Loucy (cell line): Measurements from ENCODE around the gene INHBC.
A peak's percentile ranks its signal among the peaks of the same experiment; 100 is the strongest.

ENCODE experiments used
- H2AFZ ChIP-seq: fragments of 200-600 bp; sonication (generic); 2 replicates; pipeline ENCODE4 v1.6.0; 2016; ENCODE audit warnings: antibody characterized with exemption, mild to moderate bottlenecking, low read length, moderate library complexity
- H3F3A ChIP-seq: fragments of 200-600 bp; 2 replicates; pipeline ENCODE4 v1.6.0; 2016; ENCODE audit warnings: antibody characterized with exemption, low read depth, mild to moderate bottlenecking
- H3K27me3 ChIP-seq: fragments of 200-600 bp; sonication (generic); 2 replicates; pipeline ENCODE4 v1.6.1; 2014; ENCODE audit warnings: low read length, mild to moderate bottlenecking; ENCODE audit not compliant: insufficient read depth, poor library complexity, severe bottlenecking
- H3K36me3 ChIP-seq: fragments of 200-600 bp; sonication (generic); 2 replicates; pipeline ENCODE4 v1.6.1; 2016; ENCODE audit warnings: low read length; ENCODE audit not compliant: insufficient read depth
- H3K4me1 ChIP-seq: fragments of 200-600 bp; sonication (generic); 2 replicates; pipeline ENCODE4 v1.5.1; 2014; ENCODE audit warnings: low read length, mild to moderate bottlenecking; ENCODE audit not compliant: insufficient read depth, poor library complexity, severe bottlenecking
- H3K4me2 ChIP-seq: fragments of 200-600 bp; sonication (generic); 2 replicates; pipeline ENCODE4 v1.6.0; 2014; ENCODE audit warnings: antibody characterized with exemption, low read length, low read depth, mild to moderate bottlenecking; ENCODE audit not compliant: poor library complexity, severe bottlenecking
- H3K4me3 ChIP-seq: fragments of 200-600 bp; sonication (generic); 2 replicates; pipeline ENCODE4 v1.5.1; 2014; ENCODE audit warnings: low read length, mild to moderate bottlenecking, mixed read lengths; ENCODE audit not compliant: poor library complexity, severe bottlenecking
- H3K79me2 ChIP-seq: fragments of 200-600 bp; sonication (generic); 2 replicates; pipeline ENCODE4 v1.6.1; 2014; ENCODE audit warnings: low read length; ENCODE audit not compliant: insufficient read depth
- H3K9ac ChIP-seq: fragments of 200-600 bp; sonication (generic); 2 replicates; pipeline ENCODE4 v1.6.0; 2014; ENCODE audit warnings: mild to moderate bottlenecking, low read depth, low read length, moderate library complexity; ENCODE audit not compliant: poor library complexity, severe bottlenecking
- H3K9me2 ChIP-seq: fragments of 200-600 bp; sonication (generic); replicated peaks from 2 replicates; pipeline ENCODE4 v1.6.1; 2016; ENCODE audit warnings: low read depth, low read length, mixed read lengths
- H3K9me3 ChIP-seq: fragments of 200-600 bp; sonication (generic); 2 replicates; pipeline ENCODE4 v1.6.1; 2014; ENCODE audit warnings: mild to moderate bottlenecking, antibody characterized with exemption, low read length, low read depth; ENCODE audit not compliant: insufficient read depth
- H4K20me1 ChIP-seq: fragments of 200-600 bp; sonication (generic); 2 replicates; pipeline ENCODE4 v1.6.0; 2014; ENCODE audit warnings: antibody characterized with exemption, low read length, mild to moderate bottlenecking; ENCODE audit not compliant: insufficient read depth, poor library complexity, severe bottlenecking
- CTCF ChIP-seq: fragments of 200-600 bp; sonication (generic); conservative IDR thresholded peaks from 2 replicates; pipeline ENCODE4 v1.5.1; 2014; ENCODE audit warnings: mild to moderate bottlenecking, antibody characterized with exemption, low read length
- EZH2phosphoT487 ChIP-seq: fragments of 200-600 bp; IDR thresholded peaks from 2 replicates; pipeline ENCODE4 v1.6.1; 2018; ENCODE audit warnings: antibody characterized with exemption, mild to moderate bottlenecking, moderate library complexity, borderline replicate concordance

The INHBC gene

DNA sequence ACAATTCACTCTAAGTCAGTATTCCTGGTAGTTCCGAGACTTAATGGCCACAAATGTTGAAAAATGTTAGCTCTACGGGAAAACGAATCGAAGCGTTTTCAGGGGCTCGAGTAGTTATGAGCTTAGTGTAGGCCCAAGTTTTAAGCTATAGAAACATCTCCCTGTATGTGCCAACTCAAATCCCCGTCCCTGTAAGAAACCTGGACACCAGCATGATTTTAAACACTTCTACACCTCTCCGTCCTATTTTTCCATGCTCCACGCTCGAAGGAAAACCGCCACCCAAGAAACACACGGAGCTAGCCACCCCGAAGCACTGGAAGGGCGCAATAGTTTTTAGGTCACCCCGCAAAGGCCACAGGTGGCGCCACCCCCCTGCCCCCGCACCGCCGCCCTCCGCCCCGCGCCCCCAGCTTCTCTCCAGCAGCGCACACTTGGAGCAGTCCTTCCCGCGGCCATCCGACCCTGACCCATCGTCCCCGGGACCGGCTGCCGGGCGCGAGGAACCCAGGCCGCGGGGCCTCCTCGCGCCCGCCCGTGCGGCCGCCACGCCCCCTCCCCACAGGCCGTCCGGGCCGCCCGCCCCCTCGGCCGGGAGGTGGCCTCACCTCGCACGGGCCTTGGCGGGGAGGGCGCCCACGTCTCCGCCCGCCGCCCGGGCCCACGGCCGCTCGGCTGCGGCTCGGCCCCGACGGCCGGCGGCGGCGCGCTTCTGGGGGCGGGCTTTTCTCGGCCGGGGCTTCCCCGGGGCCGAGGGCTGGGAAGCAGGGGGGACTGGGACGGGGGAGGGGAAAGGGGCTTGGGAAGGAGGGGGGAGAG, 4.3 kb upstream of the INHBC start:
- no peaks in the 10 kb centered on the region for H3K27me3 ChIP-seq
- H3K4me2 ChIP-seq = peak overlapping the region; percentile 96
- peaks cover 33% of the 10 kb centered on the region for H3K79me2 ChIP-seq
- H3K36me3 ChIP-seq = no peaks in the 10 kb centered on the region
- no peaks in the 10 kb centered on the region for H3K9me2 ChIP-seq
- H2AFZ ChIP-seq = peak overlapping the region; percentile 62; the same call in 1 of the 2 replicates
- no peak for TF ChIP-seq CTCF
- TF ChIP-seq EZH2phosphoT487 = no peak
- peaks cover 2% of the 10 kb centered on the region; the same call in 1 of the 2 replicates for H3F3A ChIP-seq
- H4K20me1 ChIP-seq = peaks cover 5% of the 10 kb centered on the region
- H3K4me1 ChIP-seq = peaks cover 34% of the 10 kb centered on the region
- no peaks in the 10 kb centered on the region for H3K9me3 ChIP-seq
- H3K9ac ChIP-seq = peak overlapping the region; percentile 95
- H3K4me3 ChIP-seq = peak overlapping the region; percentile 84

DNA sequence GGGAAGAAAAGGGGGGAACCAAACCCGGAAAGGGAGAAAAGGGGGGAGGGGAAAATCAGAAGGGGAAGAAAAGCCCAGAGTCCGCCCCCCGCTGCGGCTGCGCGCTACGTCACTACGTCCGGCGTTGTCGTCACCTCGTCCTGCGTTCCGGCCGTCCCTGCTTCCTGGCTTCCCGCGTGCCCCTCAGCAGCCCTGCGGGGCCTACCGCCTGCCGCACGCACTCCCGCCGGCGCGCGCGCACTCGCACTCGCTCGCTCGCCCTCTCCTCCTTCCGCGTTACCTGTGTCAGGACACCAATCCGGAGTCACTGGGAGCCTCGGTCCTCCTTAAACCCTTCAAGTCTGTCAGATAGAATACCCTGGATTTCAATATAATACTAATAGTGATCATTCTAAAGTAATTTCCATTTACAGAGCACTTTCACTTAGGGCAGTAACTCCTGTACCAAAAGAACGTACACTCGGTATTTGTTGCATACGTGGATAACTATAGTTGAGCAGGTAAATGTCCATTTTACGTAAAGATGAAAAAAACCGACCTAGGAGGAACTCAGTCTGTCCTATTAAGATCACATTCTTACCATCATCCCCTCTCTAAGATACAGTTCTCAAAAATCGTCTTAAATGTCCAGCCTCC, 3.5 kb upstream of the INHBC start, which contains the start of gene R3HDM2:
TSS of gene R3HDM2 (minus strand) at position 113 of the 636 bp plus-strand sequence. CDS start 120,615 bp downstream, outside the sequence.
- Histone ChIP-seq H3K9ac (peak within 1 kb of the TSS; percentile 95), H3F3A (peaks cover 2% of the 10 kb centered on the region; the same call in 1 of the 2 replicates), H3K36me3 (no peaks in the 10 kb centered on the region), H4K20me1 (peaks cover 5% of the 10 kb centered on the region), H3K4me3 (peak within 1 kb of the TSS; percentile 84), H2AFZ (peak within 1 kb of the TSS; percentile 78), H3K4me2 (peak within 1 kb of the TSS; percentile 98), H3K27me3 (no peaks in the 10 kb centered on the region), H3K4me1 (peaks cover 39% of the 10 kb centered on the region), H3K79me2 (peaks cover 33% of the 10 kb centered on the region), H3K9me3 (no peaks in the 10 kb centered on the region), H3K9me2 (no peaks in the 10 kb centered on the region)
- TF ChIP-seq EZH2phosphoT487 = no peak
- no peak for TF ChIP-seq CTCF

GRCh38 chr12:57431654-57432188, 2.9 kb upstream of the INHBC start:
- peaks cover 2% of the 10 kb centered on the region; the same call in 1 of the 2 replicates for H3F3A ChIP-seq
- H3K4me2 ChIP-seq = peak overlapping the region; percentile 98
- TF ChIP-seq CTCF (no peak), EZH2phosphoT487 (no peak)
- H3K79me2 ChIP-seq = peaks cover 31% of the 10 kb centered on the region
- H3K9me3 ChIP-seq = no peaks in the 10 kb centered on the region
- no peaks in the 10 kb centered on the region for H3K36me3 ChIP-seq
- H3K27me3 ChIP-seq = no peaks in the 10 kb centered on the region
- no peaks in the 10 kb centered on the region for H3K9me2 ChIP-seq
- H4K20me1 ChIP-seq = peaks cover 5% of the 10 kb centered on the region
- H3K4me1 ChIP-seq = peaks cover 39% of the 10 kb centered on the region
- H3K4me3 ChIP-seq = peak overlapping the region; percentile 84
- H3K9ac ChIP-seq = peak overlapping the region; percentile 95
- peak overlapping the region; percentile 78; the same call in 1 of the 2 replicates for H2AFZ ChIP-seq
